Mammary epithelial cell (primary cell): ENCODE results near the gene DDI1.

Source experiments
- CTCF ChIP-seq, 2 donors: IDR thresholded peaks in 1 of 2; conservative IDR thresholded peaks in 1 of 2; 2 replicates each; pipeline ENCODE4 v1.5.1; 2011 to 2012; ENCODE audit warnings: inconsistent platforms in 2 of 2, low read length in 2 of 2, mild to moderate bottlenecking in 2 of 2, control low read depth in 1 of 2, low read depth in 1 of 2; ENCODE audit not compliant: insufficient read depth in 1 of 2; ENCODE audit errors: extremely low read depth in 1 of 2
- EZH2 ChIP-seq: IDR thresholded peaks from 2 replicates; pipeline ENCODE4 v1.6.1; 2012; ENCODE audit warnings: low read length, inconsistent platforms, borderline replicate concordance

GRCh38 chr11:104078245-104078644 lies 41.8 kb downstream of the DDI1 start:
- TF ChIP-seq CTCF (conservative IDR thresholded peaks at IDR 0.05 in 1 of 2, IDR thresholded peaks at IDR 0.05 in 1 of 2; ENCODE audit: extremely low read depth in 1 of 2, insufficient read depth in 1 of 2, low read depth in 1 of 2, low read length in 2 of 2) (no peak), EZH2 (no peak)
